HepG2 (cell line): Measurements from ENCODE around the gene RNU6-8. TPM values are rescaled to one million over a fixed set of nuclear protein-coding genes. Genes with fewer than 3 reads are reported as not detected.

Source experiments
- CEBPB ChIP-seq: IDR thresholded peaks from 2 replicates; pipeline ENCODE4 v1.6.1; 2011; ENCODE audit warnings: low read depth, low read length, improper control_type of control experiment, borderline replicate concordance
- GATA4 ChIP-seq: sonication (generic); IDR thresholded peaks from 2 replicates; pipeline ENCODE4 v1.6.1; 2016; ENCODE audit warnings: antibody characterized with exemption, low read depth, borderline replicate concordance
- MLX ChIP-seq: IDR thresholded peaks from 2 replicates; pipeline ENCODE4 v1.6.1; 2016
- MYPOP ChIP-seq: sonication (generic); formaldehyde crosslinking; IDR thresholded peaks from 2 replicates; pipeline ENCODE4 v1.8.1; 2023; ENCODE audit warnings: mild to moderate bottlenecking, moderate library complexity, missing genetic modification reagents
- REXO4 ChIP-seq: sonication (generic); formaldehyde crosslinking; IDR thresholded peaks from 2 replicates; pipeline ENCODE4 v1.8.0; 2022; ENCODE audit warnings: missing genetic modification reagents, mild to moderate bottlenecking, borderline replicate concordance
- SETDB1 ChIP-seq: sonication (generic); formaldehyde crosslinking; IDR thresholded peaks from 2 replicates; pipeline ENCODE4 v1.5.1; 2020; ENCODE audit warnings: missing genetic modification reagents, mild to moderate bottlenecking, borderline replicate concordance
- SMAD9 ChIP-seq: sonication (generic); formaldehyde crosslinking; IDR thresholded peaks from 2 replicates; pipeline ENCODE4 v1.5.1; 2020; ENCODE audit warnings: mild to moderate bottlenecking, missing genetic modification reagents
- ZBTB39 ChIP-seq: sonication (generic); formaldehyde crosslinking; IDR thresholded peaks from 2 replicates; pipeline ENCODE4 v1.5.0; 2020; ENCODE audit warnings: missing genetic modification reagents
- ZNF24 ChIP-seq: fragments of 450-650 bp; IDR thresholded peaks from 2 replicates; pipeline ENCODE4 v1.6.1; 2017; ENCODE audit warnings: antibody characterized with exemption, mild to moderate bottlenecking
- ZNF264 ChIP-seq: sonication (generic); formaldehyde crosslinking; IDR thresholded peaks from 2 replicates; pipeline ENCODE4 v1.4.0; 2020; ENCODE audit warnings: missing genetic modification reagents
- ZNF329 ChIP-seq: sonication (generic); formaldehyde crosslinking; IDR thresholded peaks from 2 replicates; pipeline ENCODE4 v1.9.0; 2021; ENCODE audit warnings: low read depth, mild to moderate bottlenecking, missing genetic modification reagents
- ZNF383 ChIP-seq: sonication (generic); formaldehyde crosslinking; IDR thresholded peaks from 2 replicates; pipeline ENCODE4 v1.4.0; 2020; ENCODE audit warnings: missing genetic modification reagents, mild to moderate bottlenecking, borderline replicate concordance
- ZNF430 ChIP-seq: sonication (generic); formaldehyde crosslinking; IDR thresholded peaks from 2 replicates; pipeline ENCODE4 v1.9.0; 2021; ENCODE audit warnings: mild to moderate bottlenecking, missing genetic modification reagents
- ZNF557 ChIP-seq: sonication (generic); formaldehyde crosslinking; IDR thresholded peaks from 2 replicates; pipeline ENCODE4 v1.4.0; 2020; ENCODE audit warnings: missing genetic modification reagents
- ZNF672 ChIP-seq: sonication (generic); formaldehyde crosslinking; IDR thresholded peaks from 2 replicates; pipeline ENCODE4 v1.8.1; 2022; ENCODE audit warnings: missing genetic modification reagents
- ZNF792 ChIP-seq: IDR thresholded peaks from 2 replicates; pipeline ENCODE4 v1.6.1; 2016
- polyA plus RNA-seq, 8 experiments: library from polyadenylated mRNA; depleted of rRNA in 3 of 8; stranded (reverse) in 7 of 8; unstranded in 1 of 8; fragments of >200 nt; fragmentation: Illumina TruSeq in 4 of 8; extraction: Trizol in 4 of 8; gene quantifications; 2 replicates each; pipeline versions ENCODE4 v1.2.1 to v1.2.3, GENCODE V29; 2011 to 2016; ENCODE audit warnings: low read depth in 4 of 8, missing spikeins in 1 of 8, mixed read lengths in 1 of 8; ENCODE audit not compliant: insufficient read depth in 1 of 8
- total RNA-seq, 5 experiments: library from RNA; depleted of rRNA; stranded (reverse); fragments of >200 nt; fragmentation: Illumina TruSeq; extraction: Trizol; gene quantifications; 2 replicates each; pipeline ENCODE4 v1.2.3, GENCODE V29; 2016; ENCODE audit warnings: low read depth in 1 of 5
- TF ChIP-seq, protein P1 (sequence below): sonication (generic); formaldehyde crosslinking; IDR thresholded peaks from 2 replicates; pipeline ENCODE4 v1.9.0; 2021; ENCODE audit warnings: missing genetic modification reagents, borderline replicate concordance
- TF ChIP-seq, protein P2 (sequence below): sonication (generic); formaldehyde crosslinking; IDR thresholded peaks from 2 replicates; pipeline ENCODE4 v1.8.1; 2023; ENCODE audit warnings: mild to moderate bottlenecking, missing genetic modification reagents

RNU6-8 gene
- total and polyA plus RNA-seq, 2 of the 13 experiments (the other 11 are each of a cell fraction or from before 2014, with no cell fraction given): under 0.01 TPM; not detected in 1

GRCh38 chr14:32202998-32203882 lies at the start of gene RNU6-8 (continued):
- TF ChIP-seq, protein P1, sequence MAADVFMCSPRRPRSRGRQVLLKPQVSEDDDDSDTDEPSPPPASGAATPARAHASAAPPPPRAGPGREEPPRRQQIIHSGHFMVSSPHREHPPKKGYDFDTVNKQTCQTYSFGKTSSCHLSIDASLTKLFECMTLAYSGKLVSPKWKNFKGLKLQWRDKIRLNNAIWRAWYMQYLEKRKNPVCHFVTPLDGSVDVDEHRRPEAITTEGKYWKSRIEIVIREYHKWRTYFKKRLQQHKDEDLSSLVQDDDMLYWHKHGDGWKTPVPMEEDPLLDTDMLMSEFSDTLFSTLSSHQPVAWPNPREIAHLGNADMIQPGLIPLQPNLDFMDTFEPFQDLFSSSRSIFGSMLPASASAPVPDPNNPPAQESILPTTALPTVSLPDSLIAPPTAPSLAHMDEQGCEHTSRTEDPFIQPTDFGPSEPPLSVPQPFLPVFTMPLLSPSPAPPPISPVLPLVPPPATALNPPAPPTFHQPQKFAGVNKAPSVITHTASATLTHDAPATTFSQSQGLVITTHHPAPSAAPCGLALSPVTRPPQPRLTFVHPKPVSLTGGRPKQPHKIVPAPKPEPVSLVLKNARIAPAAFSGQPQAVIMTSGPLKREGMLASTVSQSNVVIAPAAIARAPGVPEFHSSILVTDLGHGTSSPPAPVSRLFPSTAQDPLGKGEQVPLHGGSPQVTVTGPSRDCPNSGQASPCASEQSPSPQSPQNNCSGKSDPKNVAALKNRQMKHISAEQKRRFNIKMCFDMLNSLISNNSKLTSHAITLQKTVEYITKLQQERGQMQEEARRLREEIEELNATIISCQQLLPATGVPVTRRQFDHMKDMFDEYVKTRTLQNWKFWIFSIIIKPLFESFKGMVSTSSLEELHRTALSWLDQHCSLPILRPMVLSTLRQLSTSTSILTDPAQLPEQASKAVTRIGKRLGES: no peak; the same call in none of the 2 replicates
- TF ChIP-seq, protein P2, sequence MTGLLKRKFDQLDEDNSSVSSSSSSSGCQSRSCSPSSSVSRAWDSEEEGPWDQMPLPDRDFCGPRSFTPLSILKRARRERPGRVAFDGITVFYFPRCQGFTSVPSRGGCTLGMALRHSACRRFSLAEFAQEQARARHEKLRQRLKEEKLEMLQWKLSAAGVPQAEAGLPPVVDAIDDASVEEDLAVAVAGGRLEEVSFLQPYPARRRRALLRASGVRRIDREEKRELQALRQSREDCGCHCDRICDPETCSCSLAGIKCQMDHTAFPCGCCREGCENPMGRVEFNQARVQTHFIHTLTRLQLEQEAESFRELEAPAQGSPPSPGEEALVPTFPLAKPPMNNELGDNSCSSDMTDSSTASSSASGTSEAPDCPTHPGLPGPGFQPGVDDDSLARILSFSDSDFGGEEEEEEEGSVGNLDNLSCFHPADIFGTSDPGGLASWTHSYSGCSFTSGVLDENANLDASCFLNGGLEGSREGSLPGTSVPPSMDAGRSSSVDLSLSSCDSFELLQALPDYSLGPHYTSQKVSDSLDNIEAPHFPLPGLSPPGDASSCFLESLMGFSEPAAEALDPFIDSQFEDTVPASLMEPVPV (CRISPR knock-in tag): peak; percentile 99
- TF ChIP-seq ZNF672 (no peak; the same call in 1 of the 2 replicates), ZNF24 (peak; percentile 96), ZNF264 (CRISPR knock-in tag) (peak; percentile 97), ZNF557 (CRISPR knock-in tag) (peak; percentile 90), GATA4 (no peak), ZNF383 (no peak; the same call in 1 of the 2 replicates), REXO4 (CRISPR knock-in tag) (no peak), ZNF430 (CRISPR knock-in tag) (peak; percentile 95), ZNF792 (CRISPR knock-in tag) (peak; percentile 97), MLX (CRISPR knock-in tag) (peak; percentile 38; the same call in 1 of the 2 replicates), ZNF329 (CRISPR knock-in tag) (no peak; the same call in none of the 2 replicates), SETDB1 (CRISPR knock-in tag) (0 out of 2 replicates have a peak, but pooled peaks have one; percentile 4), ZBTB39 (peak; percentile 68; the same call in 1 of the 2 replicates), SMAD9 (CRISPR knock-in tag) (peak; percentile 82), MYPOP (CRISPR knock-in tag) (peak; percentile 98), CEBPB (peak; percentile 40; the same call in 1 of the 2 replicates)
